ENCODE measurements around the gene NUDCD3.

NUDCD3 gene

DNA sequence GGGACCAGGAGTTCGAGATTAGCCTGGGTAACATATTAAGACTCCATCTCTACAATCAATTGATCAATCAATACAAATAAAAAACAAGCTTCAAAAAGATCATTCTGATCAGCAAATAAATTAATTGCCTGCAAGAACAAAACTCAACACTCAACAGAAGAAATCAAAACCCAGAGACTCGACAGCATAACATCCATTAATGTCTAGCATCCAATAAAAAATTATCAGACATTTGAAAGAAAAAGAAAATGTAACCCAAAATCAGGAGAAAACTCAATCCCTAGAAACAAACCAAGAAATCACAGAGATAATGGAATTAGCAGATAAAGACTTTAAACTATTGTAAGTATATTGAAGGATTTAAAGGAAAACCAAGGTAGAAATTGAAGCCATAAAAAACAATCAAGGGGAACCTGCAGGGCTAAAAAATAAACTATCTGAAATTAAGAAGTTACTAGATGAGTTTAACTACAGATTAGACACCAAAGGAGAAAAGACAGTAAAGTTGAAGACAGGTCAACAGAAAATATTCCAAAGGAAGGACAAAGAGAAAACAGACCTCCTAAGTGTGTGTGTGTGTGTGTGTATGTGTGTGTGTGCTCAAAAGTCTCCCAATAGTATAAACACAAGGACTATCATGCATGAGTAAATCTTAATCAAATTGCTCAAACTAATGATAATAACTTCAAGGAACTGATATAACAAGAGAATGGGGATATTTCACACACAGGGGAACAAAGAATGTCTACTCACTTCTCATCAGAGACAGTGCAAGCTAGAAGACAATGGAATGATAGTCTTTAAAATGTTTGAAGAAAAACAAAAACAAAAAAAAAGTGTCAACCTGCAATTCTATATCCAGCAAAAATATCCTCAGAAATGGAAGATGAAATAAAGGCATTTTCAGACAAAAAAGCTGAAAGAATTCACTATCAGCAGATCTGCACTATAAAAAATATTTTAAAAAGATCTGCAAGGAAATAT lies 7.7 kb downstream of the NUDCD3 start:
- no peak for DNase-seq (ENCODE audit: low read depth in 1 of 2, low spot score in 1 of 2)

DNA sequence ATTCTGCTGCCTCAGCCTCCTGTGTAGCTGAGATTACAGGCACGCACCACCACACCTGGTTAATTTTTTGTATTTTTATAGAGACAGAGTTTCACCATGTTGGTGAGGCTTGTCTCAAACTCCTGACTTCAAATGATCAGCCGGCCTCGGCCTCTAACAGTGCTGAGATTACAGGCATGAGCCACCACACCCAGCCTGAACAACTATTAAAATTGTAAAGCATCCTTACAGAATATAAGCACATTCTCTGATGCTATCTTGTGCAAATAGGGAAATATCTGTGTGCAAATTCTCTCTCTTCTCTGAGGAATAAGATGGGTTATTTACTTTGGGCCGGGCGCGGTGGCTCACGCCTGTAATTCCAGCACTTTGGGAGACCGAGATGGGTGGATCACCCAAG lies 12.5 kb downstream of the NUDCD3 start:
- DNase-seq (ENCODE audit: low read depth in 1 of 2, low spot score in 1 of 2): no peak

DNA sequence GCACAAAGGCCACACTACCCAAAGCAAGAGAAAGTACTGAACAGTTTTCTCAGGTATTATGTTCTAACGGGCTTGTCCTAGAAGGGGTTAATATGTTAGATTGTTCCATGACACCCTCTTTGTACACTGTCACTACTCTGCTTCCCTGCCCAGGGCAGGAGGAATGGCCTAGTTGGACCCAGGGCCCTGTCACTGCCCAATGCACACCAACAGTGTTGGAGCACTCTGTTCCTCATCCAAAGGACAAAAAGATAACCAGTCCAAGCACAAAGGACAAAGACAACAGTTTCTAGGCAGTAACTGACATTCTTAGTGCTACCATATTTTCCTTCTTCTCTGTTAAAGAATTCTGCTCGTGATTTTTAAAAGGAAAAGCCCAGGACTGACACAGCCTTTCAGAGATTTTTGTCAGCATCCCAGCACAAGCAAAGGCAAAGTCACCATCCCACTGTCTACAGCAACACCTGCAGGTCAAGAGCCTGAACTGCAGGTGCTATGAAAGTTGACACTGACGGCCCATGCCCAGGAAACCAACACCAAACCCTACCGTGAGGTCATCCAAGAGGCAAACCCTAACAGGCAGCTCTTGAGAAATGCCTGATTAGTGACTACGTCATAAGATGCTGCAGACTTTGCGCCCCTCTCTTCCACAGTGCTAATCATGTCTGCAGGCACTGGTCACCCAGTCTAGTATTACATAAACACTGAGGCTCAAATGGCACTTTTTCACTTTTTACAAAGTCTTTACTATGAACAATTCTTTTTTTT lies 13.2 kb downstream of the NUDCD3 start:
- DNase-seq (ENCODE audit: low read depth in 1 of 2, low spot score in 1 of 2): peak; percentile 25 to 39

DNA sequence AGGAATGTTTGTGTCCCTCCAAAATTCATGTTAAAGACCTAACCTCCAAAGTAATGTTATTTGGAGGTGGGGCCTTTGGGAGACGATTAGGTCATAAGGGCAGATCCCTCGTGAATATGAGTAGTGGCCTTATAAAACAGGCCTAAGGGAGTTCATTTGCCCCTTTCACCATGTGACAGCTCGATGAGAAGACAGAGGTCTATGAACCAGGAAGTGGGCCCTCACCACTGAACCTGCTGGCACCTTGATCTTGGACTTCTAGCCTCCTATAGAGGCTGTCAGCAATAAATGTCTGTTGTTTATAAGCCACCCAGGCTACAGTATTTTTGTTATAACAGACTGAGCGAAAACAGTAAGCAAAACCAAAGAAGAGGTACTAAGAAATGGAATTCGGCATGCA lies 14.1 kb downstream of the NUDCD3 start:
- DNase-seq (ENCODE audit: low read depth in 1 of 2, low spot score in 1 of 2): no peak

DNA sequence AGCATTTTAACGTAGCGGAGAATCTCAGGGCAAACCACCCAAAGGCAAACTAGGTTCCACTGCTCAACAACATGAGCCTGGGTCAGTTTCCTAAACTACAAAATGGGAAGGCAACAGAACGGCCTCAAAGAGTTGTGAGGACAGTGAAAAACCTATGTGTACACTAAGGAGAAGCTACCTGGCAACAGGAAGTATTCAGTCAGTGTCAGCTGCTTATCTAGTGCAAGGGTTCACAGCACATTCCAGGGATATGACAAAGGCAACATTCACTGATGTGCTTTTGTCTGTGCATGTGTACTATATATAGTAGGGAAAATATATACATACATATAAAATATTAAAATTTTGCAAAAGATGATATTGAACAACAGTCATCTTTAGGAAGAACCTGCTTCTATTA lies 17.2 kb downstream of the NUDCD3 start:
- DNase-seq (ENCODE audit: low read depth in 1 of 2, low spot score in 1 of 2): no peak

DNA sequence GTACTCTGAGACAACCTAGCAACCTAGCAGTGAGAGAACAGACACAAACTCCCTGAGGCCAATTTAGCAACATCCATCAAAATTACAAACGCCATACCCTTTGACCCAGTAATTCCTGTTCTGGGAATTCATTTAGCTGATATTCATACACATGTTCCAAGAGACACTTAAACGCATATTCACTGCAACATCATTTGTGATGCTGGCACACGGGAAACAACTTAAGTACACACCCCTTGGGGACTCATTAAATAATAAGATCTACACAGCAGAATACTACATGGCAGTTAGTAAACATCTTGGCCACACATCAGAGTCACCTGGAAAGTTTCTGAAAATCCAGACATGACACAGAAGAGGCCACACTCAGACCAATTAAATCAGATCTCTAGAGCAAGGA lies 17.6 kb downstream of the NUDCD3 start:
- no peak for DNase-seq (ENCODE audit: low read depth in 1 of 2, low spot score in 1 of 2)

DNA sequence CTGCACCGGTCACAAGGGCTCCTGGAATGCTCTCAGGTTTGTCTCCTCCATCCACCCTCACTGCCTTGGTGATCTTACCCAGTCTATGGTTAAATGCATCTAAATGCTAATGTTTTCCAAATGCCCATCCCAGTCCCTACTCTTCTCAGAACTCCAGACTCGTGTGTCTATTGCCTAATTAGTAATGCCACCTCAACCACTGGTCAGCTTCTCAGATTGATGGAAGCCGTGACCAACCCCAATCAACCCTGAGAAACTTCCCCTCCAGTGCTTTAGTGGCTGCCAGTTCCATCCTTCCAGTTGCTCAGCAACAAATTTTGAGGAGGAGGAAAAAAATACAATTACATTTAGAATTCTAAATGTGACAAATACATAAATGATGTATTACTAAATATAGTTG lies 18.6 kb downstream of the NUDCD3 start:
- DNase-seq (ENCODE audit: low read depth in 1 of 2, low spot score in 1 of 2): no peak

DNA sequence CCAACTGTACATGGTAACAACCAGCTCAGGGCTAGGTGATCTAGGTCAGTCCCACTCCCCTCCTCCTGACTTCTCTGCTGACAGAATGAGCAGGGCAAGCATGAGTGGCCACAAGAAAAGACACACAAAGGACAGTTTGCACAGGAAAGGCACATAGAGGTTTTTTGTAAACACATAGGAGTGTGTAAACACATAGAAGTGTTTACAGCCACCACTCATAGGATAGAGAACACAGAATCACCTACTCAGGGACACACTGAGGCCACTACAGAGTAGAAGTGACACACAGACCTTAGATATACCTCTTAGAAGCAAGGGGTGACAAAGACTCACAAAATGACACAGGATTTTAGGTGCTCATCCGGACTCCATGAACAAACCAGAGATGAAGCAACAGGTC lies 19.0 kb downstream of the NUDCD3 start:
- no peak for DNase-seq (ENCODE audit: low read depth in 1 of 2, low spot score in 1 of 2)

DNA sequence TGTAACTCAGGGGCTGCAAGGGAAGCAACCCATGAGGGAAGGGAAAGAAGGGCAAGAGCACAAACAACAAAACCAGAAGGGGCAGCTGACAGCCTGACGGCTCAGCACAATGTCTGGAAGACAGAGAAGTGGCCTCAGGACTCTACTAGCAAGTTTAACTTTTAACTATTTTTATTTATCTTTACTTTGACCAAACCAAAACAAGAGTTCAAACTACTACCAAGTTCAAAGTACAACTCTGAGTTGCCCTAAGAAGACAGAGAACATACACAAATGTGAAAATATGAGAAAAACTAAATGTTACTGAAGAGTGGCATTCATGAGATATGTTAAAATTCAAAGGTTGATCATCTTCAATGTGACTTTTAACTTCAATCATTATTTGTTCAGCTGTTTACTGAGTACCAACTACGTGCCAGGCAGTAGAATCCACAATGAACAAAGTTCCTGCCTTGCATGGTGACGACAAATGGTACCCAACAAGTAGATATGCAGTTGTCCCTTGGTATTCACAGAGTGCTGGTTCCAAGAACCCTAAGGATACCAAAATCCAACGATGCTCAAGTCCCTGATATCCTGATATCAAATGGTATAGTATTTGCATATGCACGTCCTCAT lies 19.7 kb downstream of the NUDCD3 start:
- DNase-seq (ENCODE audit: low read depth in 1 of 2, low spot score in 1 of 2): no peak

DNA sequence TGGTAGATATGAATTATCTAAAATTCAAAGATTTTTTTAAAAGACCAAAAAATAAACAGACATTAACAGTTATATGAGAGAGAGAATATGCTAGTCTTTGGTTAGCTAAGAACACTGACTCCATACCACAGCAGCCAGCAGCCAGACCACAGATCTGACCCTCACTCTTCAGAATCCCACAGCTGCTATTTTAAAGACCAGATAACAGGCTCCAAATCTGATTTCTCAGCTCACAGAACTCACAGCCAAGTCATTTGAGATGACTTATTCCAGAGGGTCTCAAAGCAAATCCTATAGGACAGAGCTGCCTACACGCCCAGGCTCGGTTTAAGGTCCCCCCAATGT lies 20.4 kb downstream of the NUDCD3 start:
- no peak for DNase-seq (ENCODE audit: low read depth in 1 of 2, low spot score in 1 of 2)

DNA sequence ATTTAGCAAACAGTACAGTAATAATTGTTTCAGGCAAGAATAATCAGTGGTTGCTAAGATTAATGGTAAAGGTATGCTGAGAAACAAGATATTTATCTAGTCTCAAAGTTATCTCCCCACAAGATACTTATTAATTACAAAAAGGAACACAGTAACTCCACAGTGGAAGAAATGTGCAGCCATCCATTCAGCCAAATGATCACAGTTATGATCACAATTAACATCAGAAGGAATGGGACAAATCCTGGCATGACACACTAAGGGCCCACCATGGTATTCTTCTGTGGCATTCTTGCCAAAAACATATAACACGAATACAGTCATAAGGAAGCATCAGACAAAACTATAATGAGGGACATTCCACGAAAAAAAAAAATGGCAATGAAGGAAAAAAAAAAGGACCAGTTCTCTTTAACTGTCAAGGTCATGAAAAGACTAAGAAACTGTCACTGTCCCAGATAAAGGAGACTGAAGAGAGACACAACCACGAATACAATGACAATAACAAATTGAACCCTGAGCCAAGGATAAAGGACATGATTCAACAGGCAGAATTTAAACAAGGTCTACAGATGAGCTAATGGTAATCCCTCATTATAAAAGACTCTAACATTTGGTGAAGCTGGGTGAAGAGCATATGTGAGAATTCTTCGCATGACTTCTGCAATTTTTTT lies 20.9 kb downstream of the NUDCD3 start:
- no peak for DNase-seq (ENCODE audit: low read depth in 1 of 2, low spot score in 1 of 2)

DNA sequence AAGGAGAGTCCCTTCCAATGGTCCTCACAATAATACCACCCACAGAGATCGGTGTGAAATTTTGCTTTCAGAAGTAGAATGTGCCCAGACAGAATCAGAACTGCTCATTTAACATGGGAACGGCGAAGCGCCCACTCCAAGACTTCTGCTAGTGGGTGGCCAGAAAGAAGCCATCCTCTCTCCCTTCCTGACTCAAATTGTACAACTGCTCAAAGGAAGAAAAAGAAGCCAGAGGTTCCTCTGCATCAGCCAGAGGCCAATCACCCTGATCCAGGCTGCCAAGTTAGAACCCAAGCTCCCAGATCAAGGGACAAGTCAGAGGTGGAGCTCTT lies 23.3 kb downstream of the NUDCD3 start:
- no peak for DNase-seq (ENCODE audit: low read depth in 1 of 2, low spot score in 1 of 2)

DNA sequence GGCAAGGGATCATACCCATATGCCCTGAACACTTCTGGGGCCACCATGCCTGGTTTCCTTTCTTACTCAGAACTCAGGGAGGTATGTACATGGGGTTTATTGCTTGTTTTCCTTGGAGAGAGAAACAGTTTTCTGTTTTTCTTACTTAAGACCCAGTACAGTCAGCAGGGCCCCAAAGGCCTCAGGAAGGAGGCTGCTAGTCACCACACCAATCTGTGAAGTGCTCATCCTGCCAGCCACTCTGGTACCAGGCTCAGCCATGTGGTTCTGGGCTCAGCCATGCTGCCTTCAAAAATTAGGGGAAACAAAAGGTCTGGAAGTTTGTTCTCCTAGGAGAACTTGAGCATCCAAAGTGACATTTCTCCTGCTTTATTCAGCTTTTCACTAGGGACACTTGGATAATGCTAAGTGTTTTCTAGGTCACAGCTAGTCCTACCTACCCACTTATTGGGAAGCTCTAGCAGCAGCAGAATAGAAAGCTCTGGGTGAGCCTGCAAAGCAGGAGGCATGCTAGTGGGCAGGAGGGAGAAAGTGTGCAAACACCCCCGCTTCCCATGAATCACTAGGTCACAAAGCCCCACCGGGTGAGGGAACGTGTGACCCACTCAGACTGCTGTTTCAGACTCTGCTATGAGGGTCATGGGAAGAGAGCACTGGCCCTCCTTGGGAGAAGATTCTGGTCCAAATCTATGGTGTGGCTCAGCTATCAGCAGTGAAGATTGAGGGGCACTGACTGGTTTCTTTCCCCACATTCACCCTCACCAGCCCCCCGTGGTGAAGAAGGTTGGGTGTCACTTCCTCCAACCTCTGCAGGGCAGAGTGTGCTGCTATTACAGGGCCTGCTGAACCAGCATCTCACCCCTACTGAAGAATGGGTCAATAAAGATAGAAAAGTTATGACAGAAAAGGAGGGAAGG lies 23.9 kb downstream of the NUDCD3 start:
- no peak for DNase-seq (ENCODE audit: low read depth in 1 of 2, low spot score in 1 of 2)

DNA sequence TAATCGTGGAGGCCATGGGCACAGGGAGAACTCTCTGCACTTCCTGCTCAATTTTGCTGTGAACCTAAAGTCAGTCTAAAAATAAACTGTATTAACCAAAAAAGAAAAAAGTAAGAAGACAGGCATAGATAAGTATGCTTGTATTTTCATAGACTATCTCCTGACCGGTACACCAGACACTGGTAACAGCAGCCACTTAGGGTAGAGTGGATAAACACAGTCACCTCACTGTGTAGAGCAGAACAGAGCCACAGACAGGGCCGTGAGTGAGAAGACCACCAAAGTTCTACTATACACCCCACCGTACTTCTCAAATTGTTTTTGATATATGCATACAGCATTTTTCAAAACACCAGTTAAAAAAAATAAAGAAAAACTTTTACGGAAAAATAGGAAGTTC lies 25.0 kb downstream of the NUDCD3 start:
- DNase-seq (ENCODE audit: low read depth in 1 of 2, low spot score in 1 of 2): no peak

DNA sequence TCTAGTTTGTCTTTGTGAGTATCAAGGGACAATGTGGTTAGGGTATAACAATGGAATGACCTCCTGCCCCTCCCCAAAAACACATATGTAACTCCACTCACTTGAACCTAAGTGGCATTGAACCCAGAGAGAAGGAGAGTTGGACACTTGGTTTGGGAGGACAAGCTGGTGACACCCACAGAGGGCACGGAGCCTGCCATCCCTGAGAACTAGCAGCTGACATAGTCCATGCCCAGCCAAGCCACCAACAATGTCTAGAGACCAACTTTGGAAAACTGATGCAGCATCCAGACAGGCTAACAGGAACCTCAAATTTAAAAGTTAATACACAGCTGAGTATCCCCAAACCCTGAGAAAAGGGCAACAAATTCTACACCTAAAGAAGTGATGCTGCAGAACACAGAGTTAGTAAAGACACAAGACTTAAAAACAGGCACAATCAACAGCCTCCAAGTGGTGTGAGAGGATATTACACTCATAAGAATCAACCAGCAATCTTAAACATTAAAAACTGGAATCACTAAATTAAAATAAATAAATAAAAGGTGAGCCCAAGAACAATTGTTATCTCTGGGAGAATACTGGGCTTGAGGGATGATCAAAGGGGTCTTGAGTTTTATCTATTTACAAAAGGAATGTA lies 27.2 kb downstream of the NUDCD3 start:
- no peak for DNase-seq (ENCODE audit: low read depth in 1 of 2, low spot score in 1 of 2)

DNA sequence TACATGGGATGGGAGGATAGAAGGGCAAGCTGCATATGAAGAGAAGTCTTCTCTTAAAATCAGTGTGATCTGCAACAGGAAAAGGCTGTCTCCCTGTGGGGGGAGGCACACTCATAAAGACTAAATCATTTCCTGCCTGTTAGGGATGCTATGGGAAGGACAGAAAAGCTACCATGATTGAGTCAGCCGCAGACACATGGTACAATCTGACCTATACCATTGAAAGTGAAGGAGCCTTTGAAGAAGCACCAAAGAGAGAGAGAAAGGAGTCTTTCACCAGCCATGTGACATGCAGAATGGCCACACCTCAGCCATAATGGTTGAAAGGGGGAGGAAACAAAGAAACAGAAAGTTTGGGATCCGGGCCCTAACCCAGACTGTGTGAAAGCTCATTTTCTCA lies 29.1 kb downstream of the NUDCD3 start:
- DNase-seq (ENCODE audit: low read depth in 1 of 2, low spot score in 1 of 2): peak in 1 of 2 donors; percentile 4

DNA sequence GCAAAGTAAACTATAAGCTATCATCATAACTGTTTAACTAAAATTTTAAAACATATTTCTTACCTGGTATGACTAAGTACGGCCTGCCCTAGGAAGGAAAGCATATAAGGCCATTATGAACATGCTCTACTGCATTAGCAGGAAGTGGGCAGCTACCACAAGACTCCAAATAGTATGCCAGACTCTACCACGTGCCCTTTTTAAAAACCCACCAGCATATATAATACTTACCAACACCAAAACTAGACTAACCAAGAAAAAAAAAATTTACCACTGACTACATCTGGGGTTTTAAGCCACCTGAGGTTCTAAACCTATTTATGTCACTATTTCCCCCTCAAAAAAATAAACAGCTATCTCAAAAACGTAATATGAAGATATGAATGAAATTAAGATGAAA lies 30.1 kb downstream of the NUDCD3 start:
- DNase-seq (ENCODE audit: low read depth in 1 of 2, low spot score in 1 of 2): peak in 1 of 2 donors; percentile 35

DNA sequence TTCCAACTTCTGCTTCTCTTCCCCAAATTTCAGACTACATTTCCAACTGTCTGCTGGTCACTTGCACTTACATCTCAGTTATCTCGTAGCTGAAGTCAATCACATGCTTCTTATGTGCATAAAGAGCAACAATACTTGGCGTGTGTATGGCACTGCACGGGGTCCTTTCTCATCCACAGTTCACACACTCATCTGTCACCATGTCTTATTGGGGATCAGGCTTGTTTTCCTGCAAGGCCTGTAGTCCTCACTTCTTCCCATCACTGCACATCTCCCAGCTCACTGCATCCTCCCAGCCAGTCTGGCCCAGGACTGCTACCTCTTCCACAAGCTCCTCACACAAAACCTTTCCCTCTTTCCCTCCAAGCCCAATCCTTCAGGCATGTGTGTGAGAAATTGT lies 35.3 kb downstream of the NUDCD3 start:
- no peak for DNase-seq (ENCODE audit: low read depth in 1 of 2, low spot score in 1 of 2)

DNA sequence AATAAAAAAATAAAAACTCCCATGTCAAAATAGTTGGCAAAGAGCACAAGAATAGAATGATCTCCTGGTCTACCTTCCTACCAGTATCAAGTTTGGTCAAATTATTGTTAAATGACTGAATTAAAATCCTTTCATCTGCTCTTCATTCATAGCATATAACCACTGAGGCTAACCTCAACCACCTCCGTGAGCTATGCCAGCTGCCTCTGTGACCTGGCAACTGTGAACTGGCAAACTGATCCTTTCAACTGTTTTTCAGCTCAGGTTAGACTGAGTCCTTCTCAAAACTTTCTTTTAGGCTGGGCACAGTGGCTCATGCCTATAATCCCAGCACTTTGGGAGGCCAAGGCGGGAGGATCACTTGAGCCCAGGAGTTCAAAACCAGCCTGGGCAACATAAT lies 36.1 kb downstream of the NUDCD3 start:
- no peak for DNase-seq (ENCODE audit: low read depth in 1 of 2, low spot score in 1 of 2)

DNA sequence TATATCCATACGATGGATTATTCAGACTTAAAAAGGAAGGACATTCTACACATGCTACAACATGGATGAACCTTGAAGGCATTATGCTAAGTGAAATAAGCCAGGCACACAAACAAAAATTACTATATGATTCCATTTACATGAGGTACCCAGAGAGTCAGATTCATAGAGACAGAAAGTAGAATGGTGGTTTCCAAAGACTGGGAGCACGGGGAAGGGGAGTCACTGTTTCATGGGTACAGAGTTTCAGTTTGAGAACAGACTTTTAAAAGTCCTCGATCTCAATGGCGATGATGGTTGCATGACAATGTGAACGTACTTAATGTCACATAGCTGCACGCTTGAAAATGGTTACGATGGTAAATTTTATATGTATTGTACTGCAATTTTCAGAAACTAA lies 39.3 kb downstream of the NUDCD3 start:
- DNase-seq (ENCODE audit: low read depth in 1 of 2, low spot score in 1 of 2): no peak

Data from activated CD4-positive, alpha-beta T cell treated with anti-CD3 and anti-CD28 coated beads, Interleukin-2, amount 50 U/mL, for 24 hours (primary cell).